ENCODE measurements around the gene OR2L5.

- TF ChIP-seq TARDBP (IDR thresholded peaks at IDR 0.05) (no peak), FOXM1 (IDR thresholded peaks at IDR 0.05; ENCODE audit: borderline replicate concordance) (no peak), BHLHE40 (IDR thresholded peaks at IDR 0.05; ENCODE audit: borderline replicate concordance) (no peak), HDGF (IDR thresholded peaks at IDR 0.05; ENCODE audit: borderline replicate concordance) (no peak), SP1 (IDR thresholded peaks at IDR 0.05) (no peak)
Observed at GRCh38 chr1:247998811-247999210, 14.6 kb upstream of the OR2L5 start.
